ENCODE data around the gene DLK2.

The DLK2 gene

DNA sequence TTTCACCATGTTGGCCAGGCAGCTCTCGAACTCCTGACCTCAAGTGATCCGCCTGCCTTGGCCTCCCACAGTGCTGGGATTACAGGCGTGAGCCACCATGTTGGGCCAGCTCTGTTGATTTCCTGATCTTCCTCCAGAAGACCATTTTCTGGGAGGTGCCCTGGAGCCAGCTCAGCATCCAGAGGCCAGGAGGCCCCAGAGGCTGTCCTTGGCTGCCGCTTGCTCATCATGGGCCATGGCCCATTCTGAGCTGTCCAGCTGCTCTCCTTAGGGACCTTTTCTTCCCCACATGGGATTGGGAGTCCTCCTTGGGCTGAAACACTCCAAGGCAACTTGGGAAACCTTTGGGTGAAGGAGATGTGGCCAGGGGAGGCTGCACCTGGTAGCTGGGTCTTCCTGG, 39.4 kb upstream of the DLK2 start:
- no peak overlapping the region for H3K4me3 ChIP-seq (ENCODE audit: low read depth, low read length)
- peaks cover 24% of the 10 kb centered on the region for H3K4me1 ChIP-seq (ENCODE audit: control insufficient read depth, insufficient read depth, low read length)
- H3K36me3 ChIP-seq (ENCODE audit: control insufficient read depth, insufficient read depth, low read length) = peaks cover 26% of the 10 kb centered on the region
- no peaks in the 10 kb centered on the region for H3K9me3 ChIP-seq (ENCODE audit: control insufficient read depth, insufficient read depth, low read length)
- H3K27me3 ChIP-seq (ENCODE audit: control insufficient read depth, insufficient read depth, low read length) = no peaks in the 10 kb centered on the region
- H3K9ac ChIP-seq (ENCODE audit: low read depth, low read length) = no peak overlapping the region
- no peak overlapping the region for H3K27ac ChIP-seq (ENCODE audit: low read depth, low read length)

DNA sequence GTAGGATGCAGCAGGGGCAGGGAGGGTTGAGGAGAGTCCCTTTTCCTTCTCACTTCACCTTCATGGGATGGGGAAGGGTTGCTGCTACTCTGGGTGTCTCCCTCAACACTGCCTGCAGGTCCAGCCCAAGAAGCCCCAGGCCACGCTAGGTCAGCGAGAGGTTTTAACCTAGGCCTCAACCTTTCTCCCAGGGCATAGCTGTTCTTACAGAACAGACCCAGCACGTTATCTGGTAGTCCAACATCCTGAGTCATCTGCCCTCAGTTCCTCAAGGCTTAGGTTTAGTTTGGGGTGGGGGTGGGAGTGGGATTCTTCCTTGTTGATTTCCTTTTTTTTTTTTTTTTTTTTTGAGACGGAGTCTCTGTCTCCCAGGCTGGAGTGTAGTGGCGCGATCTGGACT, 39.0 kb upstream of the DLK2 start:
- H3K4me3 ChIP-seq (ENCODE audit: low read depth, low read length) = no peak overlapping the region
- no peaks in the 10 kb centered on the region for H3K27me3 ChIP-seq (ENCODE audit: control insufficient read depth, insufficient read depth, low read length)
- peaks cover 24% of the 10 kb centered on the region for H3K4me1 ChIP-seq (ENCODE audit: control insufficient read depth, insufficient read depth, low read length)
- peaks cover 26% of the 10 kb centered on the region for H3K36me3 ChIP-seq (ENCODE audit: control insufficient read depth, insufficient read depth, low read length)
- H3K9me3 ChIP-seq (ENCODE audit: control insufficient read depth, insufficient read depth, low read length) = no peaks in the 10 kb centered on the region
- H3K27ac ChIP-seq (ENCODE audit: low read depth, low read length) = no peak overlapping the region
- H3K9ac ChIP-seq (ENCODE audit: low read depth, low read length) = no peak overlapping the region

DNA sequence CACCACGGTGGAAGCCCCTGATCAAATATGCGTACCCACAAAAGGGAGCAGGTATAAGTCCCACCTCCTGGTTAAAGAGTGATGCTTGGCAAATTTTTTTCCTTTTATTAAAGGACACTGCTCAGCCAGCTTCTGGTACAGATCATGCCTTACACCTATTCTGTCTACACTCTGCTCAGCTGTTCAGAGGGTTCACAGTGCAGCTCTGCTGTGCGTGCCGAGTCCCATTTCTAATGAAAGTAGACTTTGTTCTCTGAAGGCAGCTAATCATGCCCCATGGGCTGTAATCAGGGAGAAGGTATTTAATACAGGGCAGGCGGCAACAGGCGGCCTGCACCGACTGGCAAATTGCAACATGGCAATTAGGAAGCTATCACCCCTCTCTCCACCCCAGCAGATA, 38.5 kb upstream of the DLK2 start:
- no peak overlapping the region for H3K4me3 ChIP-seq (ENCODE audit: low read depth, low read length)
- H3K9ac ChIP-seq (ENCODE audit: low read depth, low read length) = no peak overlapping the region
- peaks cover 24% of the 10 kb centered on the region for H3K4me1 ChIP-seq (ENCODE audit: control insufficient read depth, insufficient read depth, low read length)

DNA sequence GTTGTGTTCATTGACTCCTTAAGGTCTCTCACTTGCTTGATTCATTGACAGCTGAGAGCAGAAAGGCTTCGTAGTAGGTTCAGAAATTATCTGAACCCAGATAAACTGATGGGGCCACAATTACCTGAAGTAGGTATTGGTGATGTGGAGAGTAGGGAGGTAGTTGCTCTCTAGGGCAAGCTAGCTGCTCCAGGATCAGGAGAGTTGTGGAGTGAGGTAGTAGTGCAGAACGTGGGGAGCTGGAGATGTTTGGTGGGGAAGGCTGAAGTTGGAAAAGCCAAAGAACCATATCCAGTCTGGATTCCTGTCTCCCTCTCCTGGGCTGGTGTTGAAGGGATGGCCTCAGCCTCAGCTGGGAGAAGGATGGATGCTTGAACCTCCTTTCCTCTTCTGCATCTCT, 37.9 kb upstream of the DLK2 start:
- Histone ChIP-seq H3K4me1 (ENCODE audit: control insufficient read depth, insufficient read depth, low read length) (peaks cover 24% of the 10 kb centered on the region), H3K27ac (ENCODE audit: low read depth, low read length) (no peak overlapping the region), H3K27me3 (ENCODE audit: control insufficient read depth, insufficient read depth, low read length) (no peaks in the 10 kb centered on the region), H3K36me3 (ENCODE audit: control insufficient read depth, insufficient read depth, low read length) (peaks cover 18% of the 10 kb centered on the region; the same call in 1 of the 2 replicates), H3K9me3 (ENCODE audit: control insufficient read depth, insufficient read depth, low read length) (no peaks in the 10 kb centered on the region), H3K9ac (ENCODE audit: low read depth, low read length) (no peak overlapping the region), H3K4me3 (ENCODE audit: low read depth, low read length) (no peak overlapping the region)

More for the DNA sequence above, 38.5 kb upstream of the DLK2 start:
- no peaks in the 10 kb centered on the region for H3K27me3 ChIP-seq (ENCODE audit: control insufficient read depth, insufficient read depth, low read length)
- H3K27ac ChIP-seq (ENCODE audit: low read depth, low read length) = no peak overlapping the region
- peaks cover 24% of the 10 kb centered on the region for H3K36me3 ChIP-seq (ENCODE audit: control insufficient read depth, insufficient read depth, low read length)
- H3K9me3 ChIP-seq (ENCODE audit: control insufficient read depth, insufficient read depth, low read length) = no peaks in the 10 kb centered on the region

DNA sequence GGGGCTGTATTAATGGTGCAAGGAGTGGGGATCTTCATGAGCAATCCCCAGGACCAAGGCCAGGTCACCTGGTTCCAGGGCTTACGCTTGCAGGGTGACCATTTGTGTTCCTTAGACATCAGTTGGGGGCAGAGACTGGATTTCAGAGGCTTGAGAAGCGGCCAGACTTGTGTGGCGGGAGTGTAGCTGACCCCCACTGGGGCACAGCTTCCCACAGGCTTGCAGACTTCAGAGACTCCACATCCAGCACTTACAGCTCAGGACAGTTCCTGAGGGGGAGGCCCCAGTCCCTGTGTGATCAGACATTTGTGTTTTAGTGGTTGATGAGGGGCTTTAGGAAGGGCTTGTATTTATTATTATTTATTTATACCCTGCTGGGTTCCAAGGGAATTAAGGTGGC, 37.3 kb upstream of the DLK2 start:
- H3K27ac ChIP-seq (ENCODE audit: low read depth, low read length) = peak overlapping the region; percentile 23
- no peaks in the 10 kb centered on the region for H3K9me3 ChIP-seq (ENCODE audit: control insufficient read depth, insufficient read depth, low read length)
- H3K36me3 ChIP-seq (ENCODE audit: control insufficient read depth, insufficient read depth, low read length) = peaks cover 13% of the 10 kb centered on the region; the same call in 1 of the 2 replicates
- H3K9ac ChIP-seq (ENCODE audit: low read depth, low read length) = no peak overlapping the region
- H3K27me3 ChIP-seq (ENCODE audit: control insufficient read depth, insufficient read depth, low read length) = no peaks in the 10 kb centered on the region
- H3K4me3 ChIP-seq (ENCODE audit: low read depth, low read length) = no peak overlapping the region
- peaks cover 24% of the 10 kb centered on the region for H3K4me1 ChIP-seq (ENCODE audit: control insufficient read depth, insufficient read depth, low read length)

DNA sequence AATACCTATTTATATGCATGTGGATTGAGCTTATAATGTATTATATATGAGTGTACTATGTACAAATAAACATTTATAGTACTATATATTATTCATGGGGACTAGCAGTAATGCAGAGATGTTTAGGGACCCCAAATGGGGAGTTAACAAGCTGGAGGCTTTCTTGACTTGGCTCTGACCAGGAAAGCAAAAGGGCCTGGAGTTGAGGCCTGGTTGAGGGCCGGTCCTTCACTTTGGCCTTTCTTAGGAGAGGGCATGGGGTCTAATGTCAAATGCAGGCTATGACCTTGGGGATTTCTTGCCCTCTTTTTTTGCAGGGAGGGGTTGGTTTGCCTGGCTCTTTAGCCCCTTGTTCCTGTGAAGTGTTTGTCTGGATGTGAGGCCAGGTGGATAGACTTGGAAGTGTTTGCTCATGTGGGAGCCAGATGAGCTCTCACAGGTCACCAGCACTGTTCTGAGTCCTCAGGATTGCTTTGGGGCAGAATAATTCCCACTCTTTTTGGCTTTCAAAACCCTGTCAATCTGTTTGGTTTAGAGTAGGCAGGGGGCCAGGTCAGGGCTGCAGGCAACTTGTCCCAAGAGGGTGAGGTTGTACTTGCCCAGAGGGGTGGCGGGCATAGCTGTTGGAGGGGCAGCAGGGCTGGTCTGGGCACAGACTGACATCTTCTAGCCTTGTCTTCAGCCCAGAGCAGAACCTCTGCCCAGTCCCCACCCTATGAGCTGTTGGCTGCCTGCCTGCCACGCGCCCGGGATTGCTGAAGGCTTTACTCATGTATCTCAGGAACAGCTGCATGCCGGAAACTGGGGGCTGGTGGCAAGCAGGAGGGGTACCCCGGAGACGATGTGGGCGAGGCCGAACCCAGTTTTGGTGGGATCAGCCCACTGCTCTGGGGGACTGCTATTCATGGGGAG, 36.7 kb upstream of the DLK2 start:
- no peak overlapping the region for H3K4me3 ChIP-seq (ENCODE audit: low read depth, low read length)

DNA sequence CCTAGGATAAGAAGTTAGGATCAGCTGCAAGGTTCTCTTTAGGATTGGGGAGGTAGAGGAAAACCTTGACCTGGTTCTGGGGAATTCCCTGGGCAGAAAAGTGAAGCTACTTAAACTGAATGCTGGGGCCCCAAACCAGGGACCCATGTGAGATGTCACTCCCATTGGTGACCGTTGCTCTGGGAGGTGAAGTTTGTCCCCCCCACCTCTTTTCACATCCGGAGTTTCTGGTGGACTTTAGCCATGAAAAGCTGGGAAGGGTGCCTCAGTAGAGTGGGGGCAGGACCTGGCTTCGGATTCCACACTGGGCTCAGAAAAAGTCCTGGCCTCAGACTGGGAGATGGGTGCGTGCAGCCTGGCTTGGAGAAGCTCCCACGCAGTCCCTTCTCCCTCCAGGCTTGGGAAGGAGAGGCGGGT, 35.2 kb upstream of the DLK2 start:
- Histone ChIP-seq H3K36me3 (ENCODE audit: control insufficient read depth, insufficient read depth, low read length) (peaks cover 17% of the 10 kb centered on the region; the same call in 1 of the 2 replicates), H3K27me3 (ENCODE audit: control insufficient read depth, insufficient read depth, low read length) (no peaks in the 10 kb centered on the region), H3K27ac (ENCODE audit: low read depth, low read length) (no peak overlapping the region), H3K9ac (ENCODE audit: low read depth, low read length) (no peak overlapping the region), H3K4me3 (ENCODE audit: low read depth, low read length) (no peak overlapping the region), H3K9me3 (ENCODE audit: control insufficient read depth, insufficient read depth, low read length) (no peaks in the 10 kb centered on the region), H3K4me1 (ENCODE audit: control insufficient read depth, insufficient read depth, low read length) (peaks cover 16% of the 10 kb centered on the region)

More for the DNA sequence above, 36.7 kb upstream of the DLK2 start:
- peak overlapping the region; percentile 23 for H3K27ac ChIP-seq (ENCODE audit: low read depth, low read length)
- no peak overlapping the region for H3K9ac ChIP-seq (ENCODE audit: low read depth, low read length)
- peaks cover 24% of the 10 kb centered on the region for H3K4me1 ChIP-seq (ENCODE audit: control insufficient read depth, insufficient read depth, low read length)
- H3K9me3 ChIP-seq (ENCODE audit: control insufficient read depth, insufficient read depth, low read length) = no peaks in the 10 kb centered on the region
- H3K27me3 ChIP-seq (ENCODE audit: control insufficient read depth, insufficient read depth, low read length) = no peaks in the 10 kb centered on the region
- H3K36me3 ChIP-seq (ENCODE audit: control insufficient read depth, insufficient read depth, low read length) = peaks cover 13% of the 10 kb centered on the region; the same call in 1 of the 2 replicates

DNA sequence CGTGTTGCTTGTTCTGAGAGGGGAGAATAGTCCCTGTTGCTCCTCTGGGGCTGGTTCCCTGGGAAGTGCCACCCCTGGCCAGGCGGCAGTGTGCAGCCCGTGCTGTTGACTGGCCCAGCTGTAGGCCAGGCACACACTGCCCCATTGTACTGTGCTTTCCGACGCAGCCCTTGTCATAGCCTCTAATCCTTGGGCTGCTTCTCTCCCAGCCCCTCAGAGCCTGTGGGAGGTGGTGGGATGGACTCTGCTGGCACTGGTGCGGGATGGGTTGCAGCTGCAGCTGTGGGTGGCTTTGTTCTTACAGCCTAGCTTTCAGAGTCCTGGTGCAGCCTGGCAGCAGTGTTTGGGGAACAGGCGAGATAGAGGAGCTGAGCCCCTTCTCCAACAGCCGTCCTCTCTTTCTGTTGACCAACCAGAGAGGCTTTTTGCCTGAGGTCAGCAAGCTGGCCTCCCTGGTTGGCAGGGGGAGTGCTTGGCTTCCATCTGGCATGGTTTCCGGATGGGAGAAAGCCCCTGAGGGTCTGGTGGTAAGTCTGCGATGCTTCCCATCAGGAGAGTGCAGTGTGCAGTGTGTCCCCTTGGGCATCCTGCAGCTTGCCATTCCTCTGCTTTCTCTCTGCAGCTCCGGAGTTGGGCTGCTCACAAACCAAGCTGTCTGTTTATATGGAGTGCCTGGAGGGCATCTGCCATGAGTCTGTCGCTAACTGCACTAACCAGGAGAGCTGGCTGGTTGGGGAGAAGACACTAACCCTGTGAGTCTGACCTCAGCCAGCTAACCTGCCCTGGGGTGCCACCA, 34.1 kb upstream of the DLK2 start:
- Histone ChIP-seq H3K4me3 (ENCODE audit: low read depth, low read length) (no peak overlapping the region), H3K4me1 (ENCODE audit: control insufficient read depth, insufficient read depth, low read length) (0 out of 2 replicates have a peak, but pooled peaks cover 12% of the 10 kb centered on the region), H3K9ac (ENCODE audit: low read depth, low read length) (no peak overlapping the region)

DNA sequence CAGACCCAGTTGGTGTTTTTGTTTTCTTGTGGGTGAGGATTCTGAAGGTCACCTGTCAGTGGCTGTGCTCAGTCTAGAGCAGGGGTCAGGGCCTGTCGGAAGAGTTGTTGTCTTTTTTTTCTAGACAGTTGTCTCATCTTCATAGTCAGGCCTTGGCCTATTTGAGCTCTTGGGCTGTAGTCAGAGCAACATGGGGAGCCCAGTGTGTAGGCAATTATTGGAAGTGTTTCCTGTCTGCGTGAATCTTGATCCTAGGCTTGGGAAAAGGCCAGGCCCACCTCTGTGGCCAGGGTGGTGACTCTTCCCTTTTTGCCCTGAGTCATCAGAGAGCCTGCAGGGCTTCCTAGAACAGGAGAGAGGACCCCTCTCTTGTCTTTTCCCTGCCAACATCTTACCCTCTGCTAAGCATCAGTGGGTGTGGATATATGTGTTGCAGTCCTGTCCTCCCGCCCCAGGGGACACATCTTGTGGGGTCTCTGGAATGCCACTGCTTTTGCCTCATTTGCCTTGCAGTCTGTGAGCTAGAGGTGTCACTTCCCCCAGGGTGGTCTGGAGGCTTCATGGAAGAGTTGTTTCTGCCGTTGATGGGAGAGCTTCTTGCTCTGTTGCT, 33.4 kb upstream of the DLK2 start:
- H3K4me3 ChIP-seq (ENCODE audit: low read depth, low read length) = no peak overlapping the region
- H3K27me3 ChIP-seq (ENCODE audit: control insufficient read depth, insufficient read depth, low read length) = no peaks in the 10 kb centered on the region
- no peak overlapping the region for H3K27ac ChIP-seq (ENCODE audit: low read depth, low read length)
- 0 out of 2 replicates have a peak, but pooled peaks cover 12% of the 10 kb centered on the region for H3K4me1 ChIP-seq (ENCODE audit: control insufficient read depth, insufficient read depth, low read length)
- H3K36me3 ChIP-seq (ENCODE audit: control insufficient read depth, insufficient read depth, low read length) = peaks cover 17% of the 10 kb centered on the region; the same call in 1 of the 2 replicates
- no peaks in the 10 kb centered on the region for H3K9me3 ChIP-seq (ENCODE audit: control insufficient read depth, insufficient read depth, low read length)
- no peak overlapping the region for H3K9ac ChIP-seq (ENCODE audit: low read depth, low read length)

More for the DNA sequence above, 34.1 kb upstream of the DLK2 start:
- Histone ChIP-seq H3K9me3 (ENCODE audit: control insufficient read depth, insufficient read depth, low read length) (no peaks in the 10 kb centered on the region), H3K36me3 (ENCODE audit: control insufficient read depth, insufficient read depth, low read length) (peaks cover 17% of the 10 kb centered on the region; the same call in 1 of the 2 replicates), H3K27me3 (ENCODE audit: control insufficient read depth, insufficient read depth, low read length) (no peaks in the 10 kb centered on the region), H3K27ac (ENCODE audit: low read depth, low read length) (no peak overlapping the region)

DNA sequence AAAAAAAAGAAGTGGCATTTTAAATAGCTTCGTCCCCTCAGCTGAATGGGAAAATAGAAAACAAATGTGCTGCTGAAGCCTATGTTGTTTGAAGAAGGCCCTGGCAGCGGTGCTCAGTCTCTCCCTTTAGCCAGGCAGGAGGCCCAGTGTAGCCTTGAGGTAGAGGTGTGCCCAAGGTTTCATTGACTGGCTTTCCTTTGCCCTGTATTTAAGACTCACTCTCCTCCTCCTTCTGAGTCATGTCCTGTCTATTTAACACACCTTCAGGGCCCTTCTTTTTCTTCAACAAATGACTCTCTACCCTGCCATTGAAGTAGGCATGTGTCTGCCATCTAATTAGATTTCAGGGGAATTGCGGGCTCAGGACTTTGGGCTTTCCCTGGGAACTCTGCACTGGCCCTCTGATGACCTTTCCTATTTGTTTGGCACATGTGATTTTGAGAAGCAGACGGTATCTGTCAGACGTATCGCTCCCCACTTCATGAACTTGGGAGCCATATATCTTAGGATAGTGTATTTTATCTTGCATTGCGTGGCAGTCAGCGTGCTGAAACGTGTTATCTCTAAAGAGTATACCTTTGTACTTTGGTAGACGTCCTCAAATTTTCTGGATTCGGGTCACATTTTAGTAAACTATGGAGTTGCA, 26.4 kb upstream of the DLK2 start:
- Histone ChIP-seq H3K9ac (ENCODE audit: low read depth, low read length) (no peak overlapping the region), H3K9me3 (ENCODE audit: control insufficient read depth, insufficient read depth, low read length) (no peaks in the 10 kb centered on the region), H3K27ac (ENCODE audit: low read depth, low read length) (peak overlapping the region; percentile 65), H3K36me3 (ENCODE audit: control insufficient read depth, insufficient read depth, low read length) (peaks cover 6% of the 10 kb centered on the region; the same call in 1 of the 2 replicates), H3K27me3 (ENCODE audit: control insufficient read depth, insufficient read depth, low read length) (no peaks in the 10 kb centered on the region), H3K4me3 (ENCODE audit: low read depth, low read length) (0 out of 2 replicates have a peak overlapping the region, but pooled peaks have one; percentile 6), H3K4me1 (ENCODE audit: control insufficient read depth, insufficient read depth, low read length) (peaks cover 24% of the 10 kb centered on the region)

Data from HUES48 (cell line).